Activated T-helper 17 cell treated with anti-CD3 and anti-CD28 coated beads, Interleukin-2, amount 50 U/mL, for 72 hours (primary cell): ENCODE data around the gene ZXDB. TPM values are rescaled to one million over a fixed set of nuclear protein-coding genes. Genes with fewer than 3 reads are reported as not detected.
"Not testable (repeated sequence)": the region's sequence is repeated elsewhere in the genome, so short reads cannot be mapped to it uniquely, and the experiment has no call there.

Source experiments
- ATAC-seq: fragments of 150-1000 bp; cut with Tn5 transposase; replicated peaks from 2 replicates; pipeline ENCODE4 v1.10.0; 2021; ENCODE audit warnings: mild to moderate bottlenecking, moderate library complexity
- H3K27ac Mint-ChIP-seq: one replicate; pipeline ENCODE4 v1.8.0; 2022; ENCODE audit warnings: mixed read lengths
- H3K27me3 Mint-ChIP-seq: one replicate; pipeline ENCODE4 v1.8.0; 2022; ENCODE audit warnings: mixed read lengths
- H3K36me3 Mint-ChIP-seq: one replicate; pipeline ENCODE4 v1.8.0; 2022; ENCODE audit warnings: low read depth, mild to moderate bottlenecking, mixed read lengths
- H3K4me1 Mint-ChIP-seq: one replicate; pipeline ENCODE4 v1.8.0; 2022; ENCODE audit warnings: mixed read lengths
- H3K4me3 Mint-ChIP-seq: one replicate; pipeline ENCODE4 v1.8.0; 2022; ENCODE audit warnings: mild to moderate bottlenecking, mixed read lengths
- H3K9me3 Mint-ChIP-seq: one replicate; pipeline ENCODE4 v1.8.0; 2022; ENCODE audit warnings: mixed read lengths
- total RNA-seq, 2 donors: library from RNA; stranded (reverse); gene quantifications; one replicate each; pipeline ENCODE4 v1.2.3, GENCODE V29; 2022

ZXDB gene
- total RNA-seq, 2 donors from 2014 or later: 5.8 to 8.9 TPM

- not testable (repeated sequence) for H3K4me1 Mint-ChIP-seq, H3K4me3 Mint-ChIP-seq, H3K27me3 Mint-ChIP-seq, H3K9me3 Mint-ChIP-seq, H3K36me3 Mint-ChIP-seq, ATAC-seq, H3K27ac Mint-ChIP-seq
Observed at GRCh38 chrX:57613351-57613750, 21.5 kb downstream of the ZXDB start.

GRCh38 chrX:57629438-57629837, 37.6 kb downstream of the ZXDB start:
- not testable (repeated sequence) for H3K9me3 Mint-ChIP-seq, H3K4me3 Mint-ChIP-seq, ATAC-seq, H3K4me1 Mint-ChIP-seq, H3K36me3 Mint-ChIP-seq, H3K27me3 Mint-ChIP-seq, H3K27ac Mint-ChIP-seq

GRCh38 chrX:57640674-57641016, 48.8 kb downstream of the ZXDB start:
- no peaks in the 10 kb centered on the region for H3K36me3 Mint-ChIP-seq
- no peak overlapping the region for H3K27ac Mint-ChIP-seq
- no peak for ATAC-seq
- H3K4me1 Mint-ChIP-seq: no peaks in the 10 kb centered on the region
- peaks cover 4% of the 10 kb centered on the region for H3K9me3 Mint-ChIP-seq
- no peak overlapping the region for H3K4me3 Mint-ChIP-seq
- H3K27me3 Mint-ChIP-seq: no peaks in the 10 kb centered on the region

- no peaks in the 10 kb centered on the region for H3K27me3 Mint-ChIP-seq
- no peak for ATAC-seq
- no peak overlapping the region for H3K4me3 Mint-ChIP-seq
- H3K27ac Mint-ChIP-seq: no peak overlapping the region
- H3K4me1 Mint-ChIP-seq: no peaks in the 10 kb centered on the region
- H3K36me3 Mint-ChIP-seq: no peaks in the 10 kb centered on the region
- H3K9me3 Mint-ChIP-seq: peaks cover 4% of the 10 kb centered on the region
Observed at GRCh38 chrX:57641338-57641737, 49.5 kb downstream of the ZXDB start.

GRCh38 chrX:57643698-57644097, 51.9 kb downstream of the ZXDB start:
- Mint-ChIP-seq H3K27me3 (no peaks in the 10 kb centered on the region), H3K4me3 (no peak overlapping the region), H3K27ac (no peak overlapping the region), H3K4me1 (no peaks in the 10 kb centered on the region), H3K9me3 (peaks cover 4% of the 10 kb centered on the region), H3K36me3 (no peaks in the 10 kb centered on the region)
- ATAC-seq: no peak

- no peaks in the 10 kb centered on the region for H3K9me3 Mint-ChIP-seq
- H3K36me3 Mint-ChIP-seq: no peaks in the 10 kb centered on the region
- ATAC-seq: no peak
- no peaks in the 10 kb centered on the region for H3K4me1 Mint-ChIP-seq
- H3K27ac Mint-ChIP-seq: no peak overlapping the region
- H3K4me3 Mint-ChIP-seq: no peak overlapping the region
- H3K27me3 Mint-ChIP-seq: no peaks in the 10 kb centered on the region
Observed at GRCh38 chrX:57647020-57647419, 55.2 kb downstream of the ZXDB start.

Other genes with a start within 250 kb of the ZXDB start
- not detected for gene NLRP2B, start 88.2 kb downstream of the ZXDB start, total RNA-seq